Stimulated activated CD8-positive, alpha-beta memory T cell treated with anti-CD3 and anti-CD28 coated beads, Interleukin-4, amount 100 ng/mL, for 48 hours (primary cell): ENCODE measurements around the gene SON.
A peak's percentile ranks its signal among the peaks of the same experiment; 100 is the strongest.
"Not testable (repeated sequence)": the region's sequence is repeated elsewhere in the genome, so short reads cannot be mapped to it uniquely, and the experiment has no call there.

Experiments
- DNase-seq: peaks from one replicate; pipeline ENCODE4 v3.0.0-alpha.2; 2020

The SON gene

DNA sequence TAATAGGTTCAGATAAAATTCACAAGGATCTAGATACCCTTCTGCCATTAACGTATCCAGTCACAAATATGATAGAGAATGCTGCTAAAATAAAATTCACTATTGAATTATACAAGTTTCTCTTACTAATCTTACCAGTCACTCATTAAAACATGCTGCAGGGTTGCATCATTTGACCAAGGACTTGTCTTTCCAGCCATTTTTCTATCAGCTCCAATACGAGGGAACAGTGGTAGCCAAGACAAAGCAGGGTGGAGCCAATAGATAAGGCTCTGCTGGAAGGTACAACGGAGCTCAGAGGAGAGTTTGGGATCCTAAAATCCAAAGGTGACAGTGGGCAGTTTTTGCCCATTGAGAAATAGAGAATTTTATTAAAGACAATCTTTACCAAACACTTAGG is 41.6 kb downstream of the SON start:
- no peak for DNase-seq

DNA sequence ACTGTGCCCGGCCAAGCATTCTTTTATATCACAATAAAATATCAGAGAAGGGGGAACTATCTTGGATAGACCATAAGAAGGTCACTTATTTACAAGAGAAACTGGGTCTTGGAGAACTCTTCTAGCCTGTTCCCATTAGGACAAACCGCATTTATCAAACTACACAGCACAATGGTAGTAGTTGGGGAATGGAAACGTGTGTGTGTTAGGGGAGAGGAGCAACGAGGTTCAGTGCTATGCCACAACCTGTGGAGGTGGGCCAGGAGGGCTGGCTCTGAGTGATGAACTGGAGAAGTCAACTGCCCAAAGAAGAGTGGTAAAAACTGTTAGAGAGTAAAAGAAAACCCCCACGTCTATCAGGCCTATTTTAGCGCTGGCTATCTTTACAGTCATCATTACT is 44.1 kb downstream of the SON start:
- no peak for DNase-seq

GRCh38 chr21:33587792-33588484 is 45.1 kb downstream of the SON start:
- peak; percentile 55 for DNase-seq

DNA sequence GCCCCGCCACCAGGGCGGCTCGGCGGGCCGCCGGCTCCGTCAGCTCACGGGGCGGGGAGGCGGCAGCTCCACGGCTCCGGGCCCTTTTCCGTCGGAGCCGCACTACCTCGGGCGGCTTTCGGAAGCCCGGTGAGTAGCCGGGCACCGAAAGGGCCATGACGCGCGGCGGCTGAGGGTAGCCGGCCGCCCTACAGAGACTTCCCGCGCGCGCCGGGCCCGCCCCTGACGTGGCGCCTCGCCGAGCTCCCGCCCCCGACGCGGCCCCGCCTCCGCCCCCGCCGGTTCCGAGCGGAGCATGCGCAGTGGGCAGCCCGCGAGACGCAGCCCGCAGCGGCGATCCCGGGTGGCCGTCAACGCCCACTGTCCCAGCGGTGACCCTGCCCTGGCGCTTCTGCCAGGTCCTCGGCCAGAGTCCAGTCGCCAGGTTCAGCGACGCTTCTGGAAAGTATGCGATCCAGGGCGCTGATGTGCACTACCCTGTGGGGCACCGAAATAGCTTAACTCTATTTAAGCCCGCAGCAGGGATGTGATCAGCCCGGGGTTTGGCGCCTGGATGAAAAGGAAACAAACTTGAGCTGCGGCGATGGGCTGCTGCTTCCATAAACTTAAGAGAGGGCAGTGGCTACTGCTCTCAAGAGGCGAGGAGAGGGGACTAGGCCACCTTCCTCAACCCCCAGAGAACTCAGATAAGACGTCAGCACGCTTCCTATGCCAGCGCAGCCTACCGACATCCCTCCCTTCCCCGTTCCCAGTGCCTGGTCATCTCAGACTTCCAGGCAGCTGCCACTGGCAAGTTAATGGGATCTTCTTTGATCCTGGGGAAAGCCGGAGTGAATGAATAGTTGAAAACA is 45.9 kb downstream of the SON start, which contains the start of gene DONSON:
DONSON (minus strand) TSS at position 200 of the 851 bp plus-strand sequence; CDS start at position 157, 43 bp downstream.
- peak; percentile 91 for DNase-seq

DNA sequence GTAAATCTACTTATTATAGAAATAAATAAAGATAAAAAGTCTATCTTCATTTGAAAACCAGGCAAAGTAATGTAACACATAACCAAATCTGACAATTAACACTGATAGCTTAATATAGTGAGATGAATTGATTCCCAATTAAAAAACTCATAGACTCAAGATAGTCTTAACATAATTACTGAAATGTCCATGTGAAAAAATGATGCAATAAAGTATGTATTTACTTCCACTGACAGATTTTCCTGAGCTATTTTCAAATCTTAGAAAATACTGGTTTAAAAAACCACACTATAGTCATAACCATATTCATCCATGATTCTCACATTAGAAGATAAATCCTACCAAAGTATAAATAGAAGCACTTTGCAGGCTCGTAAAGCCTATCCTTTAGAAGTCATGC is 55.2 kb downstream of the SON start:
- no peak for DNase-seq

DNA sequence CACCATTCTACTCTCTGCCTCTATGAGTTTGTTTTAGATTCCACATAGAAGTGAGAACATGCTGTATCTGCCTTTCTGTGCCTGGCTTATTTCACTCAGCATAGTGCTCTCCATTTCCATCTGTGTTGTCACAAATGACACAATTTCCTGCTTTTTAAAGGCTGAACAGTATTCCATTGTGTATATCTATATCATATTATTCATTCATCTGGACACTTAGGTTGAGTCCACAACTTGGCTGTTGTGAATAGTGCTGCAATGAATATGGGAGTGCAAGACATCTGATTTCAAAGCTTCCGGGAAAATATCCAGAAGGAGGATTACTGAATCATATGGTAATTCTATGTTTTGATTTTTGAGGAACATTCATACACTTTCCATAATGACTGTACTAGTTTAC is 65.7 kb downstream of the SON start:
- DNase-seq, result no peak

GRCh38 chr21:33611006-33611744 is 68.3 kb downstream of the SON start:
- no peak for DNase-seq

GRCh38 chr21:33617565-33617964 is 74.7 kb downstream of the SON start:
- DNase-seq, result not testable (repeated sequence)

DNA sequence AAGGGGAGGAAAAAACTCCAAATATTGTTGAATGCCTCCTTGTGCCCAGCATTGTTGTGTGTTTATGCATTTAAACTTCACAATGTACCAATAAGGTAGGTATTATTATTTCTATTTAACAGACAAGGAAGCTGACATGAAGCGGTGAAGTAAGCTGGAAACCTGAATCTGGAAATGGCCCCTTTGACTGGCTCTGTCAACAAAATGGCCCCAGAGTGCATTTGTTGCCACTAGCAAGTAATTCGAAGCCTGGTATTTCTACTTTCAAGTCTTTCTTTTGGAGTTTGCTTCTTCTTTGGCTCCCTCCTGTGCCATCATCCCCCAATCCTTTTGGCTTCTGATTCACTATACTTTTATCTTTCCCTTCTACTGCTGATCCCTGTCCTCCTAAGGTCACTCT is 75.6 kb downstream of the SON start:
- no peak for DNase-seq

- no peak for DNase-seq
Observed at GRCh38 chr21:33619726-33620125, 76.9 kb downstream of the SON start.

DNA sequence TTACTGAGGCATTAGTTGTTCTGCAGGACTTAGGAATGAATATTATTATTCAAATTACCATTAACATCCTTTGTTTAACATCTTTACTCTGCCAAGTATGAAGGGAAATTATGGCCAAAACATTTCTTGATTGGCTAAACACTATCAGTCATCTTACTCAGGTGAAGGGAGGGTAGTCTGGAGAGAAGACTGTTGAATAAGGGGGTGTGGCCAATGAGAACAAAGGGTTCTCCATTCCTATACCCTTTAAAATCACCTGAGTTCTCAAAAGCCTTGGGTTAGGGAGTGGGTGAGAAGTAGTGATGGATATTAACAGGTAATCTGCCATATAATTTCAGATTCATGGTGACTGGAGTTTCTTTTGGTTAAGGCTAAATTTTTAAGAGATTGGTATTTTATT is 79.4 kb downstream of the SON start:
- no peak for DNase-seq

GRCh38 chr21:33626151-33626550 is 83.3 kb downstream of the SON start:
- DNase-seq, result not testable (repeated sequence)
